GM12864 (cell line): ENCODE measurements around the gene IGSF5.

Experiments used
- DNase-seq: peaks from one replicate; pipeline ENCODE4 v3.0.0-alpha.2; 2011; ENCODE audit warnings: low read depth
- H3K4me3 ChIP-seq: 2 replicates; pipeline ENCODE4 v1.5.1; 2011; ENCODE audit warnings: mild to moderate bottlenecking, low read depth, low read length, control low read depth
- TF ChIP-seq, protein P1 (sequence below): IDR thresholded peaks from 2 replicates; pipeline ENCODE4 v1.5.1; 2011; ENCODE audit warnings: low read depth, mild to moderate bottlenecking, moderate library complexity, low read length, control low read depth, inconsistent platforms; ENCODE audit errors: missing control alignments

IGSF5 gene

DNA sequence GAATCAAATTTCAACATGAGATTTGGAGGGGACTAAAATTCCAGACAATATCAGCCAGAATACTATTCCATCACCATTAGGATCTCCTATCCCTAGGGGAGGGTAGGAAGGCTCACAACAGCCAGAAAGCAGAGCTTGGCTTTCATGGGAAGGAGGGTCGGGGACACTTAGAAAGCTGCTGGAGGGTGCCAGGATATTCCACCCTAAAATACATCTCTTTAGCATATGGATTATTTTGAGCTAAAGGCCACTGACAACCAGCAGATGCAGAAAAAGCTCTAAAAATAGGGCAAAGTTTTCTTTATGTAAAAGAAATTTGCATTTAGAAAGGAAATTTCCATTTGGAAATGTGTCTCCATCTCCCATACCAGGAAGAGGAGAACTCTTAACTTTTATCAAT, 68.0 kb downstream of the IGSF5 start:
- no peak overlapping the region for H3K4me3 ChIP-seq

GRCh38 chr21:39818557-39818956, 73.6 kb downstream of the IGSF5 start:
- TF ChIP-seq, protein P1, sequence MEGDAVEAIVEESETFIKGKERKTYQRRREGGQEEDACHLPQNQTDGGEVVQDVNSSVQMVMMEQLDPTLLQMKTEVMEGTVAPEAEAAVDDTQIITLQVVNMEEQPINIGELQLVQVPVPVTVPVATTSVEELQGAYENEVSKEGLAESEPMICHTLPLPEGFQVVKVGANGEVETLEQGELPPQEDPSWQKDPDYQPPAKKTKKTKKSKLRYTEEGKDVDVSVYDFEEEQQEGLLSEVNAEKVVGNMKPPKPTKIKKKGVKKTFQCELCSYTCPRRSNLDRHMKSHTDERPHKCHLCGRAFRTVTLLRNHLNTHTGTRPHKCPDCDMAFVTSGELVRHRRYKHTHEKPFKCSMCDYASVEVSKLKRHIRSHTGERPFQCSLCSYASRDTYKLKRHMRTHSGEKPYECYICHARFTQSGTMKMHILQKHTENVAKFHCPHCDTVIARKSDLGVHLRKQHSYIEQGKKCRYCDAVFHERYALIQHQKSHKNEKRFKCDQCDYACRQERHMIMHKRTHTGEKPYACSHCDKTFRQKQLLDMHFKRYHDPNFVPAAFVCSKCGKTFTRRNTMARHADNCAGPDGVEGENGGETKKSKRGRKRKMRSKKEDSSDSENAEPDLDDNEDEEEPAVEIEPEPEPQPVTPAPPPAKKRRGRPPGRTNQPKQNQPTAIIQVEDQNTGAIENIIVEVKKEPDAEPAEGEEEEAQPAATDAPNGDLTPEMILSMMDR = no peak
- DNase-seq = no peak

More for the DNA sequence above, 68.0 kb downstream of the IGSF5 start:
- TF ChIP-seq, protein P1 = no peak
- DNase-seq = no peak

DNA sequence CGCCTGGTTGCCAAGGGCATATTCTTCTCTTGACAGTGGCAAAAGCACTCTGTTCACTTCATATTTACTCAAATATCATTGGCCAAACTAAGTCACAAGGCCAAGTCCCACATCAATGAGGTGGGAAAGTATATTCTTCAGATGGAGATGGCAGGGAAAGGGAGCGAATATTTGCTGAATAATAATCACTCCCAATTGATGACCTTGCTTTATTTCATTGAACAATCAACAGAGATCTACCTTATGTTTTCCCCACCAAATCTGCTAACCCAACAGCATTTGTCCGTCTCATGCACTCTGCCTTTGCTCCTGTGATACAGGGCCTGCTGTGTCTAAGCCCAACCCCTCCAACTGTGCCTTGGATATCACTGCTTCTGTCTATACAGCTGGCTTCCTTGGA, 77.1 kb downstream of the IGSF5 start:
- no peak overlapping the region for H3K4me3 ChIP-seq
- TF ChIP-seq, protein P1 = no peak
- DNase-seq = no peak

More at GRCh38 chr21:39818557-39818956, 73.6 kb downstream of the IGSF5 start:
- no peak overlapping the region for H3K4me3 ChIP-seq

DNA sequence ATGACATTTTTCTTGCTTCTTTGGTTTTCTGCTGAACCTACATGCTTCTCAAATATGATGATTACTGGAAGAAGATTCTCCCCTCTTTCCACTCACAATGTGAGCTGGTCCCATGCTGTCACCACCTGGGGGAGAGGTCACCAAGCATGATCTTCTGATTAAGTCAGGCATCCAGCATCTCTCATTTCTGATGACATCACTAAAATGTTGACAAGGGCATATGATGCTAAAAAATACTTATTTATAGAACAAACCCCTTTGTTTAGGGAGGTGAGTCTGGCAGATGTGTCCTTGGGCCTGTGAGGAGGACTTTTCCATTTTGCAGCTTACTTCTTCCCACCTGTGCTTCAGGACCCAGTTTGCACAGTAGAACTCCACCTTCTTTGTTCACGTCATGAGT, 80.3 kb downstream of the IGSF5 start:
- DNase-seq = no peak
- TF ChIP-seq, protein P1 = no peak
- no peak overlapping the region for H3K4me3 ChIP-seq

GRCh38 chr21:39834543-39834942, 89.6 kb downstream of the IGSF5 start:
- DNase-seq = no peak
- TF ChIP-seq, protein P1 = no peak
- H3K4me3 ChIP-seq = no peak overlapping the region

DNA sequence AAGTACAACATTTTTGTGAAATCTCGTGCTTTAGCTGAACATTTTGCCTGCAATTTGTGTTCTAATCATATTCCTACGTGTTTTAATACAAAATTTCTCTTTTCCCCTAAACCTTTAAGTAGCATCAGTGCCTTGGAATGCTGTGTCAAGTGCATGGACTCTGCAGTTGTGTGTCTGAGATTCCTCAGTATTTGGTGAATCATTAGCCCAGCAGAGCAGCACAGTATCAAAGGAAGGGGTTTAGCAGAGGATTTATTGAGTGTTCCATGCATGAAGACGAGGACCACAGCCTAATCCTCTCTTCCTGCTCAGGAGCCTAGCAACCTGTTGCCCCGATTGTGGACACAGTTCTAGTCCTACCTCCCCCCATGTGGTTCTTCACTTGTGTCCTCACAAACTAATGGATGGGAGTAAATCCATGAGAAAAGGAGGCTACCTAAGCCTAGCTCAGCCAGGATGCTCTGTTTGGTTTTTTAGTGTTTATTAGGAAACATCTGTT, 92.9 kb downstream of the IGSF5 start:
- TF ChIP-seq, protein P1 = no peak
- no peak for DNase-seq
- H3K4me3 ChIP-seq = no peak overlapping the region

- no peak for DNase-seq
- TF ChIP-seq, protein P1 = no peak
- no peak overlapping the region for H3K4me3 ChIP-seq
Observed at GRCh38 chr21:39840373-39841097, 95.6 kb downstream of the IGSF5 start.
